SK-N-SH (cell line): Measurements from ENCODE around the gene PDYN.

Experiments
- CTCF ChIP-seq: fragments of 200-600 bp; sonication (generic); IDR thresholded peaks from 2 replicates; pipeline ENCODE4 v1.6.1; 2017; ENCODE audit warnings: antibody characterized with exemption, mild to moderate bottlenecking, moderate library complexity
- JUND ChIP-seq: IDR thresholded peaks from 2 replicates; pipeline ENCODE4 v1.4.0; 2012
- MAX ChIP-seq: IDR thresholded peaks from 2 replicates; pipeline ENCODE4 v1.4.0; 2012; ENCODE audit warnings: low read depth
- POLR2AphosphoS5 ChIP-seq: IDR thresholded peaks from 2 replicates; pipeline ENCODE4 v1.6.1; 2012; ENCODE audit warnings: low read depth, low read length
- SIN3A ChIP-seq: IDR thresholded peaks from 2 replicates; pipeline ENCODE4 v1.6.1; 2012; ENCODE audit warnings: low read depth, mild to moderate bottlenecking, low read length, moderate library complexity, borderline replicate concordance
- USF1 ChIP-seq: IDR thresholded peaks from 2 replicates; pipeline ENCODE4 v1.4.0; 2012; ENCODE audit warnings: low read depth, borderline replicate concordance

GRCh38 chr20:1971893-1972586 is 21.8 kb downstream of the PDYN start:
- TF ChIP-seq CTCF = no peak
- no peak for TF ChIP-seq MAX
- TF ChIP-seq POLR2AphosphoS5 = no peak
- no peak for TF ChIP-seq SIN3A
- no peak for TF ChIP-seq JUND
- TF ChIP-seq USF1 = no peak
